ENCODE measurements around the gene EYA4.

Gene EYA4

GRCh38 chr6:133426038-133426437 is 184.9 kb downstream of the EYA4 start:
- Histone ChIP-seq H3K9ac (ENCODE audit: insufficient read length) (no peak overlapping the region), H3K36me3 (ENCODE audit: insufficient read depth, low read length) (no peaks in the 10 kb centered on the region), H3K9me3 (ENCODE audit: low read depth, low read length) (no peaks in the 10 kb centered on the region), H3K27ac (no peak overlapping the region), H3K4me3 (no peak overlapping the region)
- no peak for TF ChIP-seq EZH2 (IDR thresholded peaks at IDR 0.05)
- TF ChIP-seq POLR2AphosphoS5 (IDR thresholded peaks at IDR 0.05; ENCODE audit: borderline replicate concordance, low read depth, low read length): no peak
- no peak for TF ChIP-seq FOXP2 (optimal IDR thresholded peaks at IDR 0.05; ENCODE audit: control extremely low read depth, extremely low read length, insufficient read depth)
- no peak for DNase-seq (ENCODE audit: low read depth, low spot score)

- DNase-seq (ENCODE audit: low read depth, low spot score): no peak
Observed at GRCh38 chr6:133428295-133428694, 187.1 kb downstream of the EYA4 start.

GRCh38 chr6:133430530-133430929 is 189.4 kb downstream of the EYA4 start:
- DNase-seq (ENCODE audit: low read depth, low spot score): no peak
- no peaks in the 10 kb centered on the region for H3K9me3 ChIP-seq (ENCODE audit: low read depth, low read length)
- no peak overlapping the region for H3K9ac ChIP-seq (ENCODE audit: insufficient read length)
- no peaks in the 10 kb centered on the region for H3K36me3 ChIP-seq (ENCODE audit: insufficient read depth, low read length)
- no peak overlapping the region for H3K27ac ChIP-seq
- TF ChIP-seq POLR2AphosphoS5 (IDR thresholded peaks at IDR 0.05; ENCODE audit: borderline replicate concordance, low read depth, low read length): no peak
- no peak for TF ChIP-seq EZH2 (IDR thresholded peaks at IDR 0.05)
- no peak for TF ChIP-seq FOXP2 (optimal IDR thresholded peaks at IDR 0.05; ENCODE audit: control extremely low read depth, extremely low read length, insufficient read depth)
- no peak overlapping the region for H3K4me3 ChIP-seq

More at GRCh38 chr6:133428295-133428694, 187.1 kb downstream of the EYA4 start:
- Histone ChIP-seq H3K4me3 (no peak overlapping the region), H3K27ac (no peak overlapping the region), H3K36me3 (ENCODE audit: insufficient read depth, low read length) (no peaks in the 10 kb centered on the region), H3K9ac (ENCODE audit: insufficient read length) (no peak overlapping the region), H3K9me3 (ENCODE audit: low read depth, low read length) (no peaks in the 10 kb centered on the region)
- TF ChIP-seq FOXP2 (optimal IDR thresholded peaks at IDR 0.05; ENCODE audit: control extremely low read depth, extremely low read length, insufficient read depth) (no peak), EZH2 (IDR thresholded peaks at IDR 0.05) (no peak), POLR2AphosphoS5 (IDR thresholded peaks at IDR 0.05; ENCODE audit: borderline replicate concordance, low read depth, low read length) (no peak)

- Histone ChIP-seq H3K36me3 (ENCODE audit: insufficient read depth, low read length) (no peaks in the 10 kb centered on the region), H3K9ac (ENCODE audit: insufficient read length) (no peak overlapping the region), H3K4me3 (no peak overlapping the region), H3K27ac (no peak overlapping the region), H3K9me3 (ENCODE audit: low read depth, low read length) (no peaks in the 10 kb centered on the region)
- TF ChIP-seq EZH2 (IDR thresholded peaks at IDR 0.05): no peak
- no peak for TF ChIP-seq POLR2AphosphoS5 (IDR thresholded peaks at IDR 0.05; ENCODE audit: borderline replicate concordance, low read depth, low read length)
- TF ChIP-seq FOXP2 (optimal IDR thresholded peaks at IDR 0.05; ENCODE audit: control extremely low read depth, extremely low read length, insufficient read depth): no peak
- no peak for DNase-seq (ENCODE audit: low read depth, low spot score)
Observed at GRCh38 chr6:133431031-133431430, 189.9 kb downstream of the EYA4 start.

- H3K36me3 ChIP-seq (ENCODE audit: insufficient read depth, low read length): no peaks in the 10 kb centered on the region
- no peak for TF ChIP-seq FOXP2 (optimal IDR thresholded peaks at IDR 0.05; ENCODE audit: control extremely low read depth, extremely low read length, insufficient read depth)
- TF ChIP-seq EZH2 (IDR thresholded peaks at IDR 0.05): no peak
- TF ChIP-seq POLR2AphosphoS5 (IDR thresholded peaks at IDR 0.05; ENCODE audit: borderline replicate concordance, low read depth, low read length): no peak
- H3K9ac ChIP-seq (ENCODE audit: insufficient read length): no peak overlapping the region
- H3K4me3 ChIP-seq: no peak overlapping the region
- no peak for DNase-seq (ENCODE audit: low read depth, low spot score)
- no peaks in the 10 kb centered on the region for H3K9me3 ChIP-seq (ENCODE audit: low read depth, low read length)
- H3K27ac ChIP-seq: no peak overlapping the region
Observed at GRCh38 chr6:133432021-133432989, 191.1 kb downstream of the EYA4 start.

- Histone ChIP-seq H3K27ac (no peak overlapping the region), H3K9ac (ENCODE audit: insufficient read length) (no peak overlapping the region), H3K4me3 (no peak overlapping the region), H3K9me3 (ENCODE audit: low read depth, low read length) (no peaks in the 10 kb centered on the region), H3K36me3 (ENCODE audit: insufficient read depth, low read length) (no peaks in the 10 kb centered on the region)
- no peak for TF ChIP-seq EZH2 (IDR thresholded peaks at IDR 0.05)
- no peak for DNase-seq (ENCODE audit: low read depth, low spot score)
Observed at GRCh38 chr6:133435065-133435728, 194.0 kb downstream of the EYA4 start.

GRCh38 chr6:133436652-133437051 is 195.5 kb downstream of the EYA4 start:
- TF ChIP-seq FOXP2 (optimal IDR thresholded peaks at IDR 0.05; ENCODE audit: control extremely low read depth, extremely low read length, insufficient read depth): no peak
- no peak for TF ChIP-seq POLR2AphosphoS5 (IDR thresholded peaks at IDR 0.05; ENCODE audit: borderline replicate concordance, low read depth, low read length)
- TF ChIP-seq EZH2 (IDR thresholded peaks at IDR 0.05): no peak
- Histone ChIP-seq H3K27ac (no peak overlapping the region), H3K9ac (ENCODE audit: insufficient read length) (no peak overlapping the region), H3K36me3 (ENCODE audit: insufficient read depth, low read length) (no peaks in the 10 kb centered on the region), H3K4me3 (no peak overlapping the region), H3K9me3 (ENCODE audit: low read depth, low read length) (no peaks in the 10 kb centered on the region)
- no peak for DNase-seq (ENCODE audit: low read depth, low spot score)

GRCh38 chr6:133441491-133441890 is 200.3 kb downstream of the EYA4 start:
- Histone ChIP-seq H3K27ac (no peak overlapping the region), H3K4me3 (no peak overlapping the region), H3K9ac (ENCODE audit: insufficient read length) (no peak overlapping the region), H3K36me3 (ENCODE audit: insufficient read depth, low read length) (no peaks in the 10 kb centered on the region), H3K9me3 (ENCODE audit: low read depth, low read length) (no peaks in the 10 kb centered on the region)
- no peak for DNase-seq (ENCODE audit: low read depth, low spot score)
- TF ChIP-seq EZH2 (IDR thresholded peaks at IDR 0.05) (no peak), FOXP2 (optimal IDR thresholded peaks at IDR 0.05; ENCODE audit: control extremely low read depth, extremely low read length, insufficient read depth) (no peak), POLR2AphosphoS5 (IDR thresholded peaks at IDR 0.05; ENCODE audit: borderline replicate concordance, low read depth, low read length) (no peak)

Data from SK-N-MC (cell line).